H9 (cell line): ENCODE results near the gene STAT1. TPM values are rescaled to one million over a fixed set of nuclear protein-coding genes. Genes with fewer than 3 reads are reported as not detected.
A peak's percentile ranks its signal among the peaks of the same experiment; 100 is the strongest.

ENCODE experiments used
- DNase-seq: peaks from one replicate; pipeline ENCODE4 v3.0.0-alpha.2; 2017
- H2AFZ ChIP-seq: one replicate; pipeline ENCODE4 v1.6.1; 2013; ENCODE audit warnings: mild to moderate bottlenecking, low read length, control low read depth, moderate library complexity
- H2AK5ac ChIP-seq: 2 replicates; pipeline ENCODE4 v1.6.1; 2013; ENCODE audit warnings: low read length, control low read depth, mixed read lengths; ENCODE audit not compliant: insufficient read length
- H2BK120ac ChIP-seq: one replicate; pipeline ENCODE4 v1.6.1; 2013; ENCODE audit warnings: low read depth, mild to moderate bottlenecking, low read length, control low read depth, inconsistent platforms; ENCODE audit not compliant: poor library complexity, severe bottlenecking
- H2BK12ac ChIP-seq: 2 replicates; pipeline ENCODE4 v1.6.1; 2013; ENCODE audit warnings: low read length, control low read depth, mixed read lengths, low read depth; ENCODE audit not compliant: insufficient read length
- H2BK15ac ChIP-seq: 2 replicates; pipeline ENCODE4 v1.6.1; 2013; ENCODE audit warnings: low read depth, low read length, control low read depth
- H2BK20ac ChIP-seq: one replicate; pipeline ENCODE4 v1.6.1; 2013; ENCODE audit warnings: low read depth, mild to moderate bottlenecking, low read length, control low read depth, inconsistent platforms; ENCODE audit not compliant: poor library complexity, severe bottlenecking
- H2BK5ac ChIP-seq: 2 replicates; pipeline ENCODE4 v1.6.1; 2013; ENCODE audit warnings: low read length, control low read depth, mixed read lengths; ENCODE audit not compliant: insufficient read length
- H3K14ac ChIP-seq: 2 replicates; pipeline ENCODE4 v1.6.1; 2013; ENCODE audit warnings: low read length, control low read depth; ENCODE audit not compliant: insufficient read depth
- H3K18ac ChIP-seq: 2 replicates; pipeline ENCODE4 v1.6.1; 2013; ENCODE audit warnings: low read depth, mild to moderate bottlenecking, mixed read lengths, low read length, control low read depth; ENCODE audit not compliant: insufficient read length
- H3K23ac ChIP-seq: 2 replicates; pipeline ENCODE4 v1.6.1; 2013; ENCODE audit warnings: low read length, control low read depth, mixed read lengths, low read depth; ENCODE audit not compliant: insufficient read length
- H3K23me2 ChIP-seq: 2 replicates; pipeline ENCODE4 v1.6.1; 2013; ENCODE audit warnings: low read depth, mild to moderate bottlenecking, mixed read lengths, low read length, control low read depth; ENCODE audit not compliant: insufficient read length, poor library complexity, severe bottlenecking
- H3K27ac ChIP-seq: 2 replicates; pipeline ENCODE4 v1.5.1; 2013; ENCODE audit warnings: low read length, control low read depth, mixed read lengths, low read depth; ENCODE audit not compliant: insufficient read length
- H3K27me3 ChIP-seq: 2 replicates; pipeline ENCODE4 v1.6.1; 2013; ENCODE audit warnings: low read length, control low read depth, inconsistent platforms; ENCODE audit not compliant: insufficient read depth
- H3K4ac ChIP-seq: 2 replicates; pipeline ENCODE4 v1.6.1; 2013; ENCODE audit warnings: low read depth, mild to moderate bottlenecking, control low read depth, inconsistent platforms, low read length, moderate library complexity
- H3K4me1 ChIP-seq: 2 replicates; pipeline ENCODE4 v1.6.1; 2013; ENCODE audit warnings: low read length, control low read depth, inconsistent platforms; ENCODE audit not compliant: insufficient read depth
- H3K4me2 ChIP-seq: 2 replicates; pipeline ENCODE4 v1.6.1; 2013; ENCODE audit warnings: low read length, control low read depth, mixed read lengths; ENCODE audit not compliant: insufficient read length, insufficient read depth
- H3K56ac ChIP-seq: 2 replicates; pipeline ENCODE4 v1.6.1; 2013; ENCODE audit warnings: low read depth, mild to moderate bottlenecking, mixed read lengths, low read length, control low read depth; ENCODE audit not compliant: insufficient read length
- H3K79me1 ChIP-seq: 2 replicates; pipeline ENCODE4 v1.6.1; 2013; ENCODE audit warnings: low read depth, mild to moderate bottlenecking, moderate library complexity, low read length, control low read depth, inconsistent platforms; ENCODE audit not compliant: insufficient read depth, poor library complexity, severe bottlenecking
- H3K79me2 ChIP-seq: 2 replicates; pipeline ENCODE4 v1.6.1; 2013; ENCODE audit warnings: low read length, control low read depth, inconsistent platforms; ENCODE audit not compliant: insufficient read depth
- H3K9ac ChIP-seq: 2 replicates; pipeline ENCODE4 v1.6.1; 2013; ENCODE audit warnings: low read length, control low read depth, mixed read lengths; ENCODE audit not compliant: insufficient read length; ENCODE audit errors: extremely low read depth
- H3K9me3 ChIP-seq: one replicate; pipeline ENCODE4 v1.6.1; 2013; ENCODE audit warnings: low read depth, low read length, inconsistent platforms; ENCODE audit not compliant: control insufficient read depth
- H3T11ph ChIP-seq: one replicate; pipeline ENCODE4 v1.6.1; 2013; ENCODE audit warnings: mild to moderate bottlenecking, low read length, control low read depth, inconsistent platforms
- H4K20me1 ChIP-seq: one replicate; pipeline ENCODE4 v1.6.1; 2013; ENCODE audit not compliant: control insufficient read depth, insufficient read length, insufficient read depth
- H4K5ac ChIP-seq: 2 replicates; pipeline ENCODE4 v1.6.1; 2013; ENCODE audit warnings: low read depth, mild to moderate bottlenecking, mixed read lengths, low read length, control low read depth; ENCODE audit not compliant: insufficient read length
- H4K8ac ChIP-seq: replicated peaks from 2 replicates; pipeline ENCODE4 v1.6.1; 2013; ENCODE audit warnings: low read length, control low read depth, mixed read lengths, low read depth; ENCODE audit not compliant: insufficient read length
- H4K91ac ChIP-seq: 2 replicates; pipeline ENCODE4 v1.6.1; 2013; ENCODE audit warnings: low read depth, mild to moderate bottlenecking, moderate library complexity, mixed read lengths, low read length, control low read depth; ENCODE audit not compliant: insufficient read length
- H3K27ac Mint-ChIP-seq, 3 experiments: 2 replicates in 2 of 3; 3 replicates in 1 of 3; pipeline ENCODE4 v1.8.0; 2020 to 2021; ENCODE audit warnings: mixed read lengths in 3 of 3, mild to moderate bottlenecking in 1 of 3, moderate library complexity in 1 of 3
- H3K27me3 Mint-ChIP-seq: 2 replicates; pipeline ENCODE4 v1.8.0; 2021; ENCODE audit warnings: low read depth, mild to moderate bottlenecking, moderate library complexity, mixed read lengths
- H3K36me3 Mint-ChIP-seq, 3 experiments: 2 replicates in 2 of 3; 3 replicates in 1 of 3; pipeline ENCODE4 v1.8.0; 2020 to 2021; ENCODE audit warnings: low read depth in 3 of 3, mixed read lengths in 3 of 3; ENCODE audit not compliant: insufficient read depth in 1 of 3
- H3K4me1 Mint-ChIP-seq, 2 experiments: 2 replicates each; pipeline ENCODE4 v1.8.0; 2020; ENCODE audit warnings: mixed read lengths in 2 of 2
- H3K4me3 Mint-ChIP-seq, 2 experiments: 2 replicates in 1 of 2; 3 replicates in 1 of 2; pipeline ENCODE4 v1.8.0; 2020 to 2021; ENCODE audit warnings: mild to moderate bottlenecking in 2 of 2, mixed read lengths in 2 of 2, moderate library complexity in 1 of 2
- H3K9me3 Mint-ChIP-seq, 2 experiments: 2 replicates in 1 of 2; 3 replicates in 1 of 2; pipeline ENCODE4 v1.8.0; 2020; ENCODE audit warnings: mild to moderate bottlenecking in 2 of 2, mixed read lengths in 2 of 2, moderate library complexity in 1 of 2
- total RNA-seq: library from RNA; stranded (reverse); gene quantifications from 2 replicates; pipeline ENCODE4 v1.2.1, GENCODE V29; 2021
- TF ChIP-seq, protein P1 (sequence below): fragments of 200-600 bp; sonication (generic); conservative IDR thresholded peaks from 3 replicates; pipeline ENCODE4 v1.8.0; 2021; ENCODE audit warnings: antibody characterized with exemption, mild to moderate bottlenecking

STAT1 gene
- total RNA-seq, 1 experiment from 2014 or later: 48.1 TPM

- Mint-ChIP-seq H3K4me1 (peaks cover 20 to 55% of the 10 kb centered on the region in 2 experiments), H3K27ac (peak overlapping the region in 1 of 3 experiments; percentile 66; a peak in 2 of 7 replicates), H3K4me3 (no peak overlapping the region), H3K9me3 (no peaks in the 10 kb centered on the region), H3K36me3 (peaks cover 5% of the 10 kb centered on the region in 3 experiments; a peak in 6 of 7 replicates), H3K27me3 (no peaks in the 10 kb centered on the region)
- Histone ChIP-seq H2BK20ac (no peak overlapping the region), H2BK120ac (no peak overlapping the region), H3K18ac (no peak overlapping the region), H2AFZ (no peak overlapping the region), H3K27ac (no peak overlapping the region), H2BK5ac (no peak overlapping the region), H4K20me1 (no peaks in the 10 kb centered on the region), H3K9me3 (no peaks in the 10 kb centered on the region), H3K56ac (no peak overlapping the region), H3K79me2 (no peaks in the 10 kb centered on the region), H3K27me3 (no peaks in the 10 kb centered on the region), H3K4ac (no peak overlapping the region), H3K79me1 (no peaks in the 10 kb centered on the region), H3K23ac (no peak overlapping the region), H3K4me1 (peaks cover 2% of the 10 kb centered on the region; the same call in 1 of the 2 replicates), H4K8ac (no peak overlapping the region), H4K5ac (no peak overlapping the region), H2BK15ac (no peak overlapping the region), H3T11ph (no peak overlapping the region), H4K91ac (no peak overlapping the region), H2BK12ac (no peak overlapping the region), H3K23me2 (no peaks in the 10 kb centered on the region), H3K4me2 (no peak overlapping the region), H2AK5ac (no peak overlapping the region), H3K14ac (no peak overlapping the region), H3K9ac (no peak overlapping the region)
- TF ChIP-seq, protein P1, sequence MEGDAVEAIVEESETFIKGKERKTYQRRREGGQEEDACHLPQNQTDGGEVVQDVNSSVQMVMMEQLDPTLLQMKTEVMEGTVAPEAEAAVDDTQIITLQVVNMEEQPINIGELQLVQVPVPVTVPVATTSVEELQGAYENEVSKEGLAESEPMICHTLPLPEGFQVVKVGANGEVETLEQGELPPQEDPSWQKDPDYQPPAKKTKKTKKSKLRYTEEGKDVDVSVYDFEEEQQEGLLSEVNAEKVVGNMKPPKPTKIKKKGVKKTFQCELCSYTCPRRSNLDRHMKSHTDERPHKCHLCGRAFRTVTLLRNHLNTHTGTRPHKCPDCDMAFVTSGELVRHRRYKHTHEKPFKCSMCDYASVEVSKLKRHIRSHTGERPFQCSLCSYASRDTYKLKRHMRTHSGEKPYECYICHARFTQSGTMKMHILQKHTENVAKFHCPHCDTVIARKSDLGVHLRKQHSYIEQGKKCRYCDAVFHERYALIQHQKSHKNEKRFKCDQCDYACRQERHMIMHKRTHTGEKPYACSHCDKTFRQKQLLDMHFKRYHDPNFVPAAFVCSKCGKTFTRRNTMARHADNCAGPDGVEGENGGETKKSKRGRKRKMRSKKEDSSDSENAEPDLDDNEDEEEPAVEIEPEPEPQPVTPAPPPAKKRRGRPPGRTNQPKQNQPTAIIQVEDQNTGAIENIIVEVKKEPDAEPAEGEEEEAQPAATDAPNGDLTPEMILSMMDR: no peak
- no peak for DNase-seq
These were observed 78.9 kb downstream of the STAT1 start for GRCh38 chr2:190935054-190935453.
